Skin epidermis (tissue), 12 donors: ENCODE results near the gene A4GALT.

Experiments
- H3K27ac ChIP-seq, 21 experiments: fragments of 200-600 bp; sonication (generic) in 11 of 21; one replicate each; pipeline ENCODE4 v1.5.0; 2020; ENCODE audit warnings: mild to moderate bottlenecking in 3 of 21, inconsistent platforms in 2 of 21, moderate library complexity in 2 of 21
- H3K4me3 ChIP-seq, 7 experiments: fragments of 200-600 bp; sonication (generic) in 2 of 7; one replicate each; pipeline ENCODE4 v1.5.0; 2020; ENCODE audit warnings: inconsistent platforms in 2 of 7, mild to moderate bottlenecking in 2 of 7, moderate library complexity in 1 of 7

A4GALT gene

DNA sequence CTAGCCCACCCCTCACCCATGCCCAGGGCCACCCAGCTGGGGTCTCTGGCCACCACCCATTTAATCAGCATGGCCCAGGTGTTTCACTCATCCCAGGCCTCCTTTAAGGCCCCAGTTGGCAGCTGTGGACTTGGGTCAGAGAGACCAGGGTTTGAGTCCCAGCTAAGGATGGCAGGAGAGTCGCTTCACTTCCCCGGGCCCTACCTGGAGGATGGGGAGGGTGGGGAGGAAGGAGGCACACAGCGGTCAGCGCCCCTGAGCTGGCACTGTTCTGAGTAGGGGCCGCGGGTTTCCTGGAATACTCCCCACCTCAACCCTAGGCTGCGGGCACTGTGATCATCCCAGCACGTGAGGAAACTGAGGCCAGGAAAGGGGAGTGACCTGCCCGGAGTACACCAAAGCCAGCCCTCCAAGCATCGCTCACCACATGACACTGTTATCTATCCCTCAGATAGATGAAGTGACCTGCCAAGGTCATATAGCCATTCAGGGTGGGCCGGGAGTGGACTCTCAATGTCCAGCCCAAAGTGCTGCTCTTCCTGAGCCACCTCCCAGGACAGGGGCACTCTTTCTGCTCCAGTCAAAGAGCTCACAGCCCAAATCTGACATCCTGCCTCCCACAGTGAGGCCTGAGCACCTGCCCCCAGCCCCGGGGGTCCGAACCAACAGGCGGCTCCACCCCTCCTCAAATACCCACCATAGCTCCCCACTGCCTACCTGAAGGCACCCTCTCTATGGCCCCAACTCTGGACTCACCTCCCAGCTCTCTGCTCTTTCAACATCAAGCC is 76.8 kb downstream of the A4GALT start:
- peak overlapping the region in 16 of 21 experiments; percentile 2 to 97 (median 90) for H3K27ac ChIP-seq
- H3K4me3 ChIP-seq = no peak overlapping the region

DNA sequence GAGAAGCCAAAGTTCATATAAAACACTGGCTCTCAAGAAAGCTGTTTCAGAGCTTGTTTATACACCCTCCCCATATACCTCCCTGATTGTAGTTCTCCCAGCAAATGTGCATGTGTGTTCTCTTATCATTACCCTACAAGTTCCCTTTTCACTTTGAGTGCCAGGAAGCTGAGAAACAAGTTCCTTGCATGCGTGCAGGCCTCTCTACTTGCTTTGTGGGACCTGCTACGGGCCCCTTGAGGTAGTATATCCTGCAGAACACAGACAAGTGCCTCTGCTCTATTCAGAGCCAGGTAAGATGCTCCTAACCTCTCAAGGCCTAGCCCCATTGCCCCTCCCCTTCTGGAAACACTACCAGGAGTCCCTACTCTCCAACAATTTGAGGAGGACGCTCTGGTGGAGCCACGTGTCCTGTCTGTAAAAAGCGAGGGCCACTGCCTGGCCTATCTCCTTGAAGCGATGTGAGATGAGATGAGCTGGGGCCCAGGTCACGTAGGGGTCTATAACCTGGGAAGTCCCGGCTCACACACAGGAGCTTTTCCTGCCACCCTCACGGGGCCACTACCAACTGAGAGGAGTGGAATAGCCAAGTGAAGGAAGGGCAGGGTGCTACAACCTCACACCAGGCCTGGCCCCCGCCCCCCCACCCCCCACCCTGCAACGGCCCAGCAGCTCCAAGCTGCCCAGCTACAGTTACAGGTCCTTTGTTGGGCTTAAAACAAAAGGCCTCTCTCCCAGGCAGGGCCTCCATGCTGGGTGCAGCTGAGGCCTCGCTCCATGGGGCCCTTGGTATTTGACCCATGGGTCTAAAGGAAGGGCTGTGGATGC is 77.7 kb downstream of the A4GALT start:
- Histone ChIP-seq H3K4me3 (no peak overlapping the region), H3K27ac (peak overlapping the region in 14 of 21 experiments; percentile 2 to 97 (median 92))
